PFSK-1 (cell line): ENCODE results near the gene GMPPA.

Source experiments
- FOXP2 ChIP-seq: optimal IDR thresholded peaks from 2 replicates; pipeline ENCODE3; 2011; ENCODE audit warnings: borderline replicate concordance, control low read depth, inconsistent platforms; ENCODE audit not compliant: insufficient read depth; ENCODE audit errors: extremely low read length, extremely low read depth
- POLR2AphosphoS5 ChIP-seq: IDR thresholded peaks from 2 replicates; pipeline ENCODE4 v1.6.1; 2012; ENCODE audit warnings: low read depth, mild to moderate bottlenecking, control low read depth, low read length, moderate library complexity
- REST ChIP-seq, 2 experiments: IDR thresholded peaks; 2 replicates each; pipeline versions ENCODE4 v1.6.1 to v1.8.0; 2011 to 2012; ENCODE audit warnings: low read depth in 2 of 2, low read length in 2 of 2, control low read depth in 1 of 2, inconsistent platforms in 1 of 2, mild to moderate bottlenecking in 1 of 2, moderate library complexity in 1 of 2; ENCODE audit not compliant: insufficient read depth in 1 of 2
- SIN3A ChIP-seq: IDR thresholded peaks from 2 replicates; pipeline ENCODE4 v1.6.1; 2012; ENCODE audit warnings: mild to moderate bottlenecking, low read length, moderate library complexity, borderline replicate concordance; ENCODE audit not compliant: insufficient read depth
- TAF1 ChIP-seq: IDR thresholded peaks from 2 replicates; pipeline ENCODE4 v1.6.1; 2012; ENCODE audit warnings: low read length, control low read depth, borderline replicate concordance; ENCODE audit not compliant: insufficient read depth

GRCh38 chr2:219485201-219485580 is 13.5 kb upstream of the GMPPA start:
- no peak for TF ChIP-seq REST (IDR thresholded peaks at IDR 0.05; ENCODE audit: insufficient read depth in 1 of 2, low read depth in 2 of 2, low read length in 2 of 2)
- no peak for TF ChIP-seq TAF1
- TF ChIP-seq POLR2AphosphoS5 = no peak
- TF ChIP-seq SIN3A = no peak
- no peak for TF ChIP-seq FOXP2
